HG02870 (cell line): Measurements from ENCODE around the gene ZAR1L.
A peak's percentile ranks its signal among the peaks of the same experiment; 100 is the strongest.
"Not testable (repeated sequence)": the region's sequence is repeated elsewhere in the genome, so short reads cannot be mapped to it uniquely, and the experiment has no call there.

Source experiments
- ATAC-seq: cut with Tn5 transposase; IDR thresholded peaks from one replicate; pipeline ENCODE4 v1.9.1; 2021; ENCODE audit warnings: mild to moderate bottlenecking, moderate library complexity; ENCODE audit not compliant: unreplicated experiment

Gene ZAR1L

GRCh38 chr13:32315238-32316027, at the start of gene ZAR1L, which contains the start of gene BRCA2:
TSS of gene ZAR1L (minus strand) at chr13:32315363. CDS start at chr13:32311925, 3,438 bp downstream.
TSS of gene BRCA2 (plus strand) at chr13:32315508. CDS start at chr13:32316461, 953 bp downstream.
- peak; percentile 84 for ATAC-seq

GRCh38 chr13:32362574-32362973, 47.4 kb upstream of the ZAR1L start:
- ATAC-seq: no peak

- not testable (repeated sequence) for ATAC-seq
Observed at GRCh38 chr13:32355935-32356334, 40.8 kb upstream of the ZAR1L start.

GRCh38 chr13:32354040-32354439, 38.9 kb upstream of the ZAR1L start:
- no peak for ATAC-seq

GRCh38 chr13:32350839-32351441, 35.8 kb upstream of the ZAR1L start:
- ATAC-seq: not testable (repeated sequence)

GRCh38 chr13:32347651-32348050, 32.5 kb upstream of the ZAR1L start:
- no peak for ATAC-seq

GRCh38 chr13:32340914-32341313, 25.8 kb upstream of the ZAR1L start:
- ATAC-seq: no peak

- no peak for ATAC-seq
Observed at GRCh38 chr13:32334671-32335070, 19.5 kb upstream of the ZAR1L start.

GRCh38 chr13:32330441-32330840, 15.3 kb upstream of the ZAR1L start:
- ATAC-seq: no peak

- ATAC-seq: no peak
Observed at GRCh38 chr13:32323912-32324311, 8.7 kb upstream of the ZAR1L start.

- ATAC-seq: no peak
Observed at GRCh38 chr13:32320528-32320927, 5.4 kb upstream of the ZAR1L start.

- no peak for ATAC-seq
Observed at GRCh38 chr13:32317716-32318465, 2.7 kb upstream of the ZAR1L start.

GRCh38 chr13:32316501-32316900, 1.3 kb upstream of the ZAR1L start:
- no peak for ATAC-seq

GRCh38 chr13:32316028-32316339, 821 bp upstream of the ZAR1L start:
- peak; percentile 57 for ATAC-seq

- ATAC-seq: peak; percentile 27
Observed at GRCh38 chr13:32314271-32315237, 609 bp downstream of the ZAR1L start.

GRCh38 chr13:32311188-32311897, 3.8 kb downstream of the ZAR1L start:
- ATAC-seq: no peak

GRCh38 chr13:32310134-32310706, 4.9 kb downstream of the ZAR1L start:
- ATAC-seq: peak; percentile 53

- ATAC-seq: peak; percentile 23
Observed at GRCh38 chr13:32309312-32310133, 5.6 kb downstream of the ZAR1L start.

GRCh38 chr13:32305646-32306045, 9.5 kb downstream of the ZAR1L start:
- no peak for ATAC-seq
